Spleen (tissue), 13 donors: ENCODE measurements around the gene MTMR1. TPM values are rescaled to one million over a fixed set of nuclear protein-coding genes. Genes with fewer than 3 reads are reported as not detected.

Experiments
- DNase-seq: peaks from one replicate; pipeline ENCODE4 v3.0.0-alpha.2; 2020
- H3K27ac ChIP-seq, 8 donors: fragments of 200-600 bp; sonication (generic) in 7 of 8; 1 replicate in 4 of 8; 2 replicates in 4 of 8; pipeline versions ENCODE4 v1.5.0 to v1.8.0; 2016 to 2021; ENCODE audit warnings: inconsistent platforms in 4 of 8, mild to moderate bottlenecking in 4 of 8, moderate library complexity in 1 of 8
- H3K27me3 ChIP-seq, 7 donors: fragments of 200-600 bp; sonication (generic) in 6 of 7; replicated peaks in 1 of 7; 1 replicate in 4 of 7; 2 replicates in 3 of 7; pipeline versions ENCODE4 v1.5.0 to v1.8.0; 2016 to 2021; ENCODE audit warnings: inconsistent platforms in 3 of 7, mild to moderate bottlenecking in 1 of 7
- H3K36me3 ChIP-seq, 6 donors: fragments of 200-600 bp; sonication (generic) in 5 of 6; 1 replicate in 4 of 6; 2 replicates in 2 of 6; pipeline versions ENCODE4 v1.5.0 to v1.8.0; 2016 to 2021; ENCODE audit warnings: inconsistent platforms in 2 of 6
- H3K4me1 ChIP-seq, 6 donors: fragments of 200-600 bp; sonication (generic) in 5 of 6; 1 replicate in 3 of 6; 2 replicates in 3 of 6; pipeline versions ENCODE4 v1.5.0 to v1.8.0; 2016 to 2021; ENCODE audit warnings: inconsistent platforms in 3 of 6
- H3K4me3 ChIP-seq, 8 donors: fragments of 200-600 bp; sonication (generic) in 7 of 8; 1 replicate in 4 of 8; 2 replicates in 4 of 8; pipeline versions ENCODE4 v1.5.0 to v1.8.0; 2016 to 2021; ENCODE audit warnings: inconsistent platforms in 4 of 8, mild to moderate bottlenecking in 4 of 8, moderate library complexity in 2 of 8
- H3K9me3 ChIP-seq, 8 donors: fragments of 200-600 bp; sonication (generic) in 7 of 8; 1 replicate in 4 of 8; 2 replicates in 4 of 8; pipeline versions ENCODE4 v1.5.0 to v1.8.0; 2016 to 2021; ENCODE audit warnings: inconsistent platforms in 4 of 8
- POLR2A ChIP-seq, 3 donors: fragments of 450-650 bp; IDR thresholded peaks; one replicate each; pipeline ENCODE4 v1.5.1; 2017; ENCODE audit warnings: antibody characterized with exemption in 3 of 3, mild to moderate bottlenecking in 1 of 3
- POLR2AphosphoS5 ChIP-seq, 3 donors: sonication (generic); formaldehyde crosslinking; IDR thresholded peaks; one replicate each; pipeline ENCODE4 v1.5.1; 2017; ENCODE audit warnings: antibody characterized with exemption in 3 of 3
- WGBS, 5 donors: extraction: QIAGEN DNeasy Blood & Tissue Kit in 3 of 5; methylation state at CpG; one replicate each; pipeline versions ENCODE4 v1.1.5 to v1.1.7; 2013 to 2018; 5-methylcytosine and 5-hydroxymethylcytosine counted together
- intact Hi-C: fragments of 100-400 bp; cut with DNase I; formaldehyde crosslinking; loops from one replicate; pipeline ENCODE4 v1.15.0; 2023; ENCODE audit warnings: low total_unique reads
- long read RNA-seq, 2 donors: transcript quantifications; one replicate each; lab custom pipeline, GENCODE V29; 2026
- polyA plus RNA-seq, 3 donors: library from polyadenylated mRNA; stranded (reverse); fragments of 200-250 nt; gene quantifications; one replicate each; pipeline ENCODE4 v1.2.1, GENCODE V29; 2013
- total RNA-seq, 7 donors: library from RNA; depleted of rRNA in 3 of 7; stranded (reverse); fragments of >200 nt in 3 of 7; fragmentation: NEBNext Ultra II Directional in 4 of 7; extraction: Animal tissue kit (Norgen Biotek cat#: 25700) in 4 of 7; gene quantifications; one replicate each; pipeline versions ENCODE4 v1.1.0 to v1.2.1, GENCODE V29; 2016 to 2021
- TF ChIP-seq, protein P1 (sequence below), 11 experiments: fragments of 200-600 bp in 7 of 11; fragments of 450-650 bp in 4 of 11; sonication (generic) in 4 of 11; IDR thresholded peaks in 8 of 11; conservative IDR thresholded peaks in 3 of 11; 1 replicate in 7 of 11; 2 replicates in 4 of 11; pipeline versions ENCODE4 v1.4.0 to v1.8.0; 2016 to 2021; ENCODE audit warnings: antibody characterized with exemption in 11 of 11, inconsistent platforms in 4 of 11, mild to moderate bottlenecking in 1 of 11
- donor health status: healthy with polysubstance abuse.
- donor health status: DM: no; HTN: no; CAD: no; lungs with moderate emphysema.
- donor health status: DM: no; HTN: no; CAD: no.
- donor health status: Bipolar disorder and iron deficiency.
- donor health status: healthy.
- donor health status: DM: no; HTN: no; CAD: no.
- donor health status: DM: yes; HTN: yes; CAD: no.

MTMR1 gene
- total RNA-seq (10 to 100 TPM; 34.7 to 52.1 (median 42.7) TPM), polyA plus RNA-seq (10 to 100 TPM; 10.6 to 18.0 (median 16.3) TPM)
- long read RNA-seq, donor 1, full-length matches to known transcripts: 2 of 9 reads
- long read RNA-seq, donor 1, partial matches to known transcripts: 7 of 9 reads
- long read RNA-seq, donor 1, other reads (novel, unspliced or antisense): 0 of 9 reads
- long read RNA-seq, donor 2: 0 reads

DNA sequence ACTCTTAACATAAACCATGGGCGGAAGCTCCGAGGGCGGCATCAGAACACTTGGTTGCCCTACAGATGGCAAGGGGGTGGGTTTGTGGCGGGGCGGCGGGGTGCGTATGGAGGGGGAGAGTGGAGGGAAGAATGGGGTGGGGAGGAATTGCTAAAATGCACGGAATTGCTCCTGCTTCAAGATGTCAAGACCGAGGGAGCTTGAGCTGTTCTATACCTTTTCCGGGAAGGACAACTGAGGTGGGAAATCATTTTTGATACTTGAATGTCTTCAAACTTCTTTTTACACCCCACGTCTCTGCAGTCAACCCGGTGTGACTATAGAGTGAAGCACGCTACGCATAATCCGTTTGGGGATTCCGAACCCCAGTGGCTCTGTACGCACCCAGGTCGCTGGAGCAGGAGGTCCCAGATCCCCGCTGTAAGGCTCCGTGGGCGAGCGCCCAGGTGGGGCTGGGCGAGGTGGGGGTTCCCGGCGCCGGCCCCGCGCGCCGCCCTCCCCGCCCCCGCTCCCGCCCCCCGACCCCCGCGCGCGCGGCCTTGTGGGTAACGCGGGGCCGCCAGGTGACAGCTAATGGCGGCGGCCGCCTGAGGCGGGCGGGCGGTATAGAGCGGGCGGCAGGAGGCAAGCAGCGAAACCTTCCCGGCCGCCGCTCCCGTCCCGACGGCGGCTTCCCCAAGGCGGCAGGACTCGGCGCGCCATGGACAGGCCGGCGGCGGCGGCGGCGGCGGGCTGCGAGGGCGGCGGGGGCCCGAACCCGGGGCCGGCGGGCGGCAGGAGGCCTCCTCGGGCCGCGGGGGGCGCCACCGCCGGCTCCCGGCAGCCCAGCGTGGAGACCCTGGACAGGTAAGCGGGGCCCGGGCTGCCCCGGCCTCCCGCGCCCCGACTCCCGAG, at the start of gene MTMR1:
Gene MTMR1, plus strand, starts transcription at position 566 of the 894 bp plus-strand sequence. Its CDS starts 135 bp downstream, at position 701.
- intact Hi-C loops: no loop called here
- 0 to 31% (median 7%) methylated on average over 18 to 92 of the region's 92 CpGs for WGBS, 5 donors
- Histone ChIP-seq H3K4me1 (peaks cover 0 to 53% (median 39%) of the 10 kb centered on the region in 6 donors), H3K4me3 (peak within 1 kb of the TSS; percentile 14 to 77 (median 49)), H3K27me3 (no peaks in the 10 kb centered on the region), H3K9me3 (no peaks in the 10 kb centered on the region), H3K36me3 (no peaks in the 10 kb centered on the region), H3K27ac (peak within 1 kb of the TSS; percentile 72 to 94 (median 88))
- TF ChIP-seq, protein P1, sequence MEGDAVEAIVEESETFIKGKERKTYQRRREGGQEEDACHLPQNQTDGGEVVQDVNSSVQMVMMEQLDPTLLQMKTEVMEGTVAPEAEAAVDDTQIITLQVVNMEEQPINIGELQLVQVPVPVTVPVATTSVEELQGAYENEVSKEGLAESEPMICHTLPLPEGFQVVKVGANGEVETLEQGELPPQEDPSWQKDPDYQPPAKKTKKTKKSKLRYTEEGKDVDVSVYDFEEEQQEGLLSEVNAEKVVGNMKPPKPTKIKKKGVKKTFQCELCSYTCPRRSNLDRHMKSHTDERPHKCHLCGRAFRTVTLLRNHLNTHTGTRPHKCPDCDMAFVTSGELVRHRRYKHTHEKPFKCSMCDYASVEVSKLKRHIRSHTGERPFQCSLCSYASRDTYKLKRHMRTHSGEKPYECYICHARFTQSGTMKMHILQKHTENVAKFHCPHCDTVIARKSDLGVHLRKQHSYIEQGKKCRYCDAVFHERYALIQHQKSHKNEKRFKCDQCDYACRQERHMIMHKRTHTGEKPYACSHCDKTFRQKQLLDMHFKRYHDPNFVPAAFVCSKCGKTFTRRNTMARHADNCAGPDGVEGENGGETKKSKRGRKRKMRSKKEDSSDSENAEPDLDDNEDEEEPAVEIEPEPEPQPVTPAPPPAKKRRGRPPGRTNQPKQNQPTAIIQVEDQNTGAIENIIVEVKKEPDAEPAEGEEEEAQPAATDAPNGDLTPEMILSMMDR (IDR thresholded peaks at IDR 0.05 in 8 of 11, conservative IDR thresholded peaks at IDR 0.05 in 3 of 11): peak in 1 of 11 experiments; percentile 6
- TF ChIP-seq POLR2A (IDR thresholded peaks at IDR 0.05) (peak in 1 of 3 donors; percentile 5), POLR2AphosphoS5 (IDR thresholded peaks at IDR 0.05) (peak; percentile 29 to 65 (median 61))
- peak; percentile 89 for DNase-seq

DNA sequence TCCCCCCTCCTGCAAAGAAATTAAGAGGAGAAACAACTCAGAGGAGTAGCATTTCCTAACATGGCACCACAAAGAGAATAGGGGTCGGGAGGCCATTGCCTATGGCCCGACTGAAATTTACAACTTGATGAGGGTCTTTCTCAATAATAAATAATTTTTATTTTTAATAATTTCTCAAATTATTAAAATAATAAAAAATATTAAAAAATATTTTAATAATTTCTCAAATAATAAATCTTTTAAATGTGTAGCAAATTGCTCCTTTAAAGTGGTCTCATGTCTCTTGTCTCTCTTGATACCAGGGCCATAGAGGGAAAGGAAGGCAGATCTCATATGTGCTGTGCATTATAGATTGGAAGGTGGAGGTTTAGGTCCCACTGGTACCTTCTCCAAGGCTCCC, 49.2 kb upstream of the MTMR1 start:
- H3K27me3 ChIP-seq: no peaks in the 10 kb centered on the region
- H3K9me3 ChIP-seq: no peaks in the 10 kb centered on the region
- no peak for DNase-seq
- intact Hi-C loops: no loop called here
- H3K4me1 ChIP-seq: no peaks in the 10 kb centered on the region
- no peak overlapping the region for H3K4me3 ChIP-seq
- H3K36me3 ChIP-seq: peaks cover 0 to 89% (median 15%) of the 10 kb centered on the region in 6 donors
- WGBS, 5 donors: 81 to 93% (median 92%) methylated on average over 2 of the region's 2 CpGs
- TF ChIP-seq, protein P1 (IDR thresholded peaks at IDR 0.05 in 8 of 11, conservative IDR thresholded peaks at IDR 0.05 in 3 of 11): no peak
- TF ChIP-seq POLR2AphosphoS5 (IDR thresholded peaks at IDR 0.05) (no peak), POLR2A (IDR thresholded peaks at IDR 0.05) (no peak)
- H3K27ac ChIP-seq: no peak overlapping the region

DNA sequence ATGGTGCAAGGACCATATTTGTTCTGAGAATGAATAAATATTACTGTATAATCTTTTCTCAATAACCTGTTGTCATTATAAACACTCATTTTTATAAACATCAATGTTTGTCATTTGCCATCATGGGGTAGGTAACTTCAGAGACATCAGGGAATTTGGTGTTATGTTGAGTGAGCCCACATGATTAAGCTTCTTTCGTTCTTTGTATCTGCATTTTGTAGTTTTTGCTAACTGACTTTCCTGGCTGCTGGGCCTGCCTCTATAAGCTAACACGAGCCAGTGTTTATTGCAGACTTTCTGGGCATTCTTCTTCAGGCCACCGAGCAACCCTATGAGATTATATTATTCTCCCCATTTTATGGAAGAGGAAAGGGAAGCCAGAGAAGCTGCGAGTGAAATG, 48.8 kb upstream of the MTMR1 start:
- Histone ChIP-seq H3K4me1 (no peaks in the 10 kb centered on the region), H3K9me3 (no peaks in the 10 kb centered on the region), H3K27me3 (no peaks in the 10 kb centered on the region), H3K4me3 (no peak overlapping the region), H3K27ac (no peak overlapping the region), H3K36me3 (peaks cover 0 to 89% (median 15%) of the 10 kb centered on the region in 6 donors)
- intact Hi-C loops: no loop called here
- WGBS, 5 donors: 74 to 95% (median 84%) methylated on average over 4 of the region's 4 CpGs
- no peak for DNase-seq
- TF ChIP-seq POLR2AphosphoS5 (IDR thresholded peaks at IDR 0.05): no peak
- TF ChIP-seq, protein P1 (IDR thresholded peaks at IDR 0.05 in 8 of 11, conservative IDR thresholded peaks at IDR 0.05 in 3 of 11): no peak
- TF ChIP-seq POLR2A (IDR thresholded peaks at IDR 0.05): no peak

DNA sequence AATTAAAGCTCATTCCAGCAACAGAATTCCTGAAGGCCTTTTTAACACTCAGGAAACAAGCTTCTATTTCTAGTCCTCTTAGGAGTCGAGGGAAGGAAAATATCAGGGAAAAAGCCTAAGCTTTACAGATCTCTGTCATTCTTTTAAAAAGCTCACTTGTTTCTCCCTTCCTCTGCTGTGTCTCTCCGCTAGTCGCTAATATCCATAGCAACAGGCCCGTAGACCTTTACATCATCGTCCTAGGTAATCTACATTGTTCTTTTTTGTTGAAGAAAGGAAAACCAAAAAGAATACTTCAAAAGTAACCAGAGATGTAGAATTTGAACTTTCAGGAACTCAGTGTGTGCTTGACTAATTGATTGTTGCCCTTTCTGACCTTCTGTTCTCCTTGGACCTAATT, 45.9 kb upstream of the MTMR1 start:
- Histone ChIP-seq H3K4me3 (no peak overlapping the region), H3K36me3 (peaks cover 0 to 84% (median 8%) of the 10 kb centered on the region in 6 donors), H3K4me1 (no peaks in the 10 kb centered on the region), H3K9me3 (no peaks in the 10 kb centered on the region), H3K27me3 (no peaks in the 10 kb centered on the region), H3K27ac (no peak overlapping the region)
- intact Hi-C loops: no loop called here
- no peak for DNase-seq
- no peak for TF ChIP-seq POLR2A (IDR thresholded peaks at IDR 0.05)
- no peak for TF ChIP-seq POLR2AphosphoS5 (IDR thresholded peaks at IDR 0.05)
- TF ChIP-seq, protein P1 (IDR thresholded peaks at IDR 0.05 in 8 of 11, conservative IDR thresholded peaks at IDR 0.05 in 3 of 11): no peak
- 76 to 92% (median 88%) methylated on average over 5 of the region's 5 CpGs for WGBS, 5 donors
